ENCODE results near the gene PHF21A. TPM values are rescaled to one million over a fixed set of nuclear protein-coding genes. Genes with fewer than 3 reads are reported as not detected.
A peak's percentile ranks its signal among the peaks of the same experiment; 100 is the strongest.

PHF21A gene
- total RNA-seq, 2 donors from 2014 or later = 47.2 to 53.9 TPM

- H3K27ac Mint-ChIP-seq = no peak overlapping the region
- no peak overlapping the region for H3K4me3 Mint-ChIP-seq
- Histone ChIP-seq H3K9me3 (ENCODE audit: control insufficient read depth, low read length) (no peaks in the 10 kb centered on the region), H3K27me3 (ENCODE audit: control insufficient read depth, insufficient read depth, low read length, poor library complexity, severe bottlenecking) (peaks cover 10% of the 10 kb centered on the region), H3K36me3 (ENCODE audit: control insufficient read depth, insufficient read depth, low read length) (no peaks in the 10 kb centered on the region), H3K4me1 (ENCODE audit: control insufficient read depth, insufficient read depth, low read length) (peaks cover 4% of the 10 kb centered on the region), H3K27ac (ENCODE audit: low read depth, low read length) (no peak overlapping the region), H3K9ac (ENCODE audit: extremely low read depth, low read length, poor library complexity, severe bottlenecking) (no peak overlapping the region), H3K4me3 (ENCODE audit: low read length) (no peak overlapping the region)
- TF ChIP-seq CTCF (conservative IDR thresholded peaks at IDR 0.05) = no peak
- peaks cover 4% of the 10 kb centered on the region for H3K27me3 Mint-ChIP-seq (ENCODE audit: insufficient read depth)
- 78 to 90% methylated on average over 2 to 5 of the region's 5 CpGs for WGBS, 2 experiments (ENCODE audit: insufficient coverage in 1 of 2, insufficient read length in 1 of 2)
- no peak for DNase-seq
- no peaks in the 10 kb centered on the region for H3K9me3 Mint-ChIP-seq
- H3K36me3 Mint-ChIP-seq (ENCODE audit: low read depth) = no peaks in the 10 kb centered on the region
- H3K4me1 Mint-ChIP-seq = peaks cover 3% of the 10 kb centered on the region
Measured at GRCh38 chr11:45892856-45893255, 228.4 kb downstream of the PHF21A start.

- DNase-seq = no peak
- peaks cover 12% of the 10 kb centered on the region for H3K27me3 ChIP-seq (ENCODE audit: control insufficient read depth, insufficient read depth, low read length, poor library complexity, severe bottlenecking)
- H3K27ac ChIP-seq (ENCODE audit: low read depth, low read length) = no peak overlapping the region
- Mint-ChIP-seq H3K27me3 (ENCODE audit: insufficient read depth) (peaks cover 6% of the 10 kb centered on the region), H3K36me3 (ENCODE audit: low read depth) (no peaks in the 10 kb centered on the region), H3K4me3 (no peak overlapping the region), H3K4me1 (peaks cover 3% of the 10 kb centered on the region), H3K9me3 (no peaks in the 10 kb centered on the region), H3K27ac (no peak overlapping the region)
- peak; percentile 36 for TF ChIP-seq CTCF (conservative IDR thresholded peaks at IDR 0.05)
- H3K9ac ChIP-seq (ENCODE audit: extremely low read depth, low read length, poor library complexity, severe bottlenecking) = no peak overlapping the region
- H3K4me3 ChIP-seq (ENCODE audit: low read length) = no peak overlapping the region
- H3K36me3 ChIP-seq (ENCODE audit: control insufficient read depth, insufficient read depth, low read length) = no peaks in the 10 kb centered on the region
- peaks cover under 1% of the 10 kb centered on the region for H3K4me1 ChIP-seq (ENCODE audit: control insufficient read depth, insufficient read depth, low read length)
- WGBS, 2 experiments (ENCODE audit: insufficient coverage in 1 of 2, insufficient read length in 1 of 2) = 84 to 85% methylated on average over 7 to 9 of the region's 9 CpGs
- H3K9me3 ChIP-seq (ENCODE audit: control insufficient read depth, low read length) = no peaks in the 10 kb centered on the region
Measured at GRCh38 chr11:45890886-45891550, 230.2 kb downstream of the PHF21A start.

- no peaks in the 10 kb centered on the region for H3K9me3 ChIP-seq (ENCODE audit: control insufficient read depth, low read length)
- H3K9ac ChIP-seq (ENCODE audit: extremely low read depth, low read length, poor library complexity, severe bottlenecking) = no peak overlapping the region
- H3K4me1 ChIP-seq (ENCODE audit: control insufficient read depth, insufficient read depth, low read length) = no peaks in the 10 kb centered on the region
- 89 to 97% methylated on average over 7 to 9 of the region's 9 CpGs for WGBS, 2 experiments (ENCODE audit: insufficient coverage in 1 of 2, insufficient read length in 1 of 2)
- no peak overlapping the region for H3K27ac ChIP-seq (ENCODE audit: low read depth, low read length)
- no peaks in the 10 kb centered on the region for H3K36me3 Mint-ChIP-seq (ENCODE audit: low read depth)
- no peak for DNase-seq
- H3K4me3 ChIP-seq (ENCODE audit: low read length) = no peak overlapping the region
- peaks cover 10% of the 10 kb centered on the region for H3K27me3 Mint-ChIP-seq (ENCODE audit: insufficient read depth)
- peaks cover 15% of the 10 kb centered on the region for H3K27me3 ChIP-seq (ENCODE audit: control insufficient read depth, insufficient read depth, low read length, poor library complexity, severe bottlenecking)
- H3K4me3 Mint-ChIP-seq = no peak overlapping the region
- TF ChIP-seq CTCF (conservative IDR thresholded peaks at IDR 0.05) = no peak
- H3K36me3 ChIP-seq (ENCODE audit: control insufficient read depth, insufficient read depth, low read length) = no peaks in the 10 kb centered on the region
- peaks cover 5% of the 10 kb centered on the region for H3K4me1 Mint-ChIP-seq
- no peak overlapping the region for H3K27ac Mint-ChIP-seq
- H3K9me3 Mint-ChIP-seq = no peaks in the 10 kb centered on the region
Measured at GRCh38 chr11:45889966-45890365, 231.3 kb downstream of the PHF21A start.
